NT2/D1 (cell line): ENCODE results near the gene ZNF536.

Experiments used
- SUZ12 ChIP-seq: IDR thresholded peaks from 2 replicates; pipeline ENCODE4 v1.6.1; 2011; ENCODE audit not compliant: insufficient read length, insufficient read depth; ENCODE audit errors: extremely low read depth
- YY1 ChIP-seq: IDR thresholded peaks from 2 replicates; pipeline ENCODE4 v1.6.1; 2011; ENCODE audit not compliant: insufficient read length, insufficient read depth
- ZNF274 ChIP-seq: IDR thresholded peaks from 2 replicates; pipeline ENCODE4 v1.6.1; 2011; ENCODE audit warnings: mild to moderate bottlenecking, low read depth, low read length

- TF ChIP-seq YY1 = no peak
- no peak for TF ChIP-seq SUZ12
- no peak for TF ChIP-seq ZNF274
Measured at GRCh38 chr19:30366282-30366681, 5.9 kb upstream of the ZNF536 start.
